ENCODE results near the gene PTGES.
A peak's percentile ranks its signal among the peaks of the same experiment; 100 is the strongest.

PTGES gene

GRCh38 chr9:129701549-129701948, 51.3 kb downstream of the PTGES start:
- ChIA-PET POLR2A (ENCODE audit: low non-redundant PET) (interaction anchor here (0.7 to 1.5 kb wide), 2 partner anchors 59 to 100 kb away, joined by 3 to 5 read pairs; no protein-coding TSS in a partner anchor), CTCF (interaction anchor here (0.5 kb wide), 1 partner anchor 101 kb away, joined by 6 read pairs; no protein-coding TSS in a partner anchor)
- no peak overlapping the region for H3K27ac ChIP-seq
- TF ChIP-seq, protein P1, sequence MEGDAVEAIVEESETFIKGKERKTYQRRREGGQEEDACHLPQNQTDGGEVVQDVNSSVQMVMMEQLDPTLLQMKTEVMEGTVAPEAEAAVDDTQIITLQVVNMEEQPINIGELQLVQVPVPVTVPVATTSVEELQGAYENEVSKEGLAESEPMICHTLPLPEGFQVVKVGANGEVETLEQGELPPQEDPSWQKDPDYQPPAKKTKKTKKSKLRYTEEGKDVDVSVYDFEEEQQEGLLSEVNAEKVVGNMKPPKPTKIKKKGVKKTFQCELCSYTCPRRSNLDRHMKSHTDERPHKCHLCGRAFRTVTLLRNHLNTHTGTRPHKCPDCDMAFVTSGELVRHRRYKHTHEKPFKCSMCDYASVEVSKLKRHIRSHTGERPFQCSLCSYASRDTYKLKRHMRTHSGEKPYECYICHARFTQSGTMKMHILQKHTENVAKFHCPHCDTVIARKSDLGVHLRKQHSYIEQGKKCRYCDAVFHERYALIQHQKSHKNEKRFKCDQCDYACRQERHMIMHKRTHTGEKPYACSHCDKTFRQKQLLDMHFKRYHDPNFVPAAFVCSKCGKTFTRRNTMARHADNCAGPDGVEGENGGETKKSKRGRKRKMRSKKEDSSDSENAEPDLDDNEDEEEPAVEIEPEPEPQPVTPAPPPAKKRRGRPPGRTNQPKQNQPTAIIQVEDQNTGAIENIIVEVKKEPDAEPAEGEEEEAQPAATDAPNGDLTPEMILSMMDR (conservative IDR thresholded peaks at IDR 0.05; ENCODE audit: low read depth): no peak
- no peak for DNase-seq (ENCODE audit: low spot score)

- ChIA-PET POLR2A (ENCODE audit: low non-redundant PET) (no interaction called here), CTCF (interaction anchor here (0.5 kb wide), 1 partner anchor 101 kb away, joined by 6 read pairs; no protein-coding TSS in a partner anchor)
- no peak for DNase-seq (ENCODE audit: low spot score)
- TF ChIP-seq, protein P1 (conservative IDR thresholded peaks at IDR 0.05; ENCODE audit: low read depth): no peak
- H3K27ac ChIP-seq: no peak overlapping the region
These were observed 51.8 kb downstream of the PTGES start for GRCh38 chr9:129701054-129701453.

DNA sequence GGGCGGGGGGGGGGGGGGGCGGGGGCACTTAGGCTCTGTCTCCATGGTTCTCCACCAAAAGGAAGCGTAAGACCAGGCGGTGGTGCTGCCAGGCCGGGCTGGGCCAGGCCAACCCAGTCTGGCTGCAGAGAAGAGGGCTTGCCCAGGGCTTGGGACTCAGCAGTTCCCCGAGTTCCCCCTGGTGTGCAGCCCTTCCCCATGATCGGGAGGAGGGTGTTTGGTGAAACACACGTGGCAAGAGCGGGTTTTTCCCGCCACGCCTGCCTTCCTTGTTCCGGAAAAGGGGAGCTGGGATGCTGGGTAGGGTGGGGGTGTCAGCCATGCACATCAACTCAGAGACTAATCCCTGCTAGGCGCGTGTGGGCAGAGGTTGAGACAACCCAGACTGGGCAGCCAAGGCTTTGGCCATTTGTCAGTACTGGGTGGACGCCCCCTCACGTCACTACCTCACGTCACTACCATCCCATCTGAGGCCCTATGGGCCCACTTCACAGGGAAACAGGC, 54.5 kb downstream of the PTGES start:
- CTCF ChIA-PET: interaction anchor here (1.7 kb wide), 1 partner anchor 40 kb away, joined by 10 read pairs; no protein-coding TSS in a partner anchor
- DNase-seq (ENCODE audit: low spot score): no peak
- TF ChIP-seq, protein P1 (conservative IDR thresholded peaks at IDR 0.05; ENCODE audit: low read depth): no peak
- no peak overlapping the region for H3K27ac ChIP-seq
- POLR2A ChIA-PET (ENCODE audit: low non-redundant PET): no interaction called here

DNA sequence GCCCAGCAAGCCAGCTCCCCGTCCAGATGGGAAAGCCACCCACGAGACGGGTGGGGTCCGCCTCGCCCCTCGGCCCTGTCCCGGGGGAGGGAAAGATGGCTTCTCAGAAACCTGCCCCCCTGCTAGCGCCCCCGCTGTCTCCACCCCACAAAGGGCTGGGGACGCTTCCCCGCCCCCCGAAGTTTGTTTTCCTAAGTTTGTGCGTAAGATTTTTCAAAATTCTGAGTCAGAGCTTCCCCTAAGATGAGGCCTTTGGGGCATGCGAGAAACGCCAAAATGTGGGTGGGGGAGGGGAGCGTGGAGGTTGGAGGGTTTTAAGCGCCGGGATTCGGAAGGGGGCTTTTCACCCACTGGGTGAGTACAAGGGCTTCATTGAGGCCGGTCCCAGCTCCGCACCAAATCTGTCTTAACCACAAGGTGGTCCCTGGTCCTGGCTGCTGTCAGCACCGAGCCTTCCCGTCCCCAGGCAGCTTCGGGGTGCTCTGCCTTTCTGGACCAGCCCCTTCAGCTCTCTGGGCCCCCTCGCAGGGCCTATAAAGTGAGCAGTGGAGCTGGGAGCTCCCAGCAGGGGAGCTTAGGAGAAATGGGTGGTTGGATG, 55.1 kb downstream of the PTGES start:
- POLR2A ChIA-PET (ENCODE audit: low non-redundant PET): no interaction called here

DNA sequence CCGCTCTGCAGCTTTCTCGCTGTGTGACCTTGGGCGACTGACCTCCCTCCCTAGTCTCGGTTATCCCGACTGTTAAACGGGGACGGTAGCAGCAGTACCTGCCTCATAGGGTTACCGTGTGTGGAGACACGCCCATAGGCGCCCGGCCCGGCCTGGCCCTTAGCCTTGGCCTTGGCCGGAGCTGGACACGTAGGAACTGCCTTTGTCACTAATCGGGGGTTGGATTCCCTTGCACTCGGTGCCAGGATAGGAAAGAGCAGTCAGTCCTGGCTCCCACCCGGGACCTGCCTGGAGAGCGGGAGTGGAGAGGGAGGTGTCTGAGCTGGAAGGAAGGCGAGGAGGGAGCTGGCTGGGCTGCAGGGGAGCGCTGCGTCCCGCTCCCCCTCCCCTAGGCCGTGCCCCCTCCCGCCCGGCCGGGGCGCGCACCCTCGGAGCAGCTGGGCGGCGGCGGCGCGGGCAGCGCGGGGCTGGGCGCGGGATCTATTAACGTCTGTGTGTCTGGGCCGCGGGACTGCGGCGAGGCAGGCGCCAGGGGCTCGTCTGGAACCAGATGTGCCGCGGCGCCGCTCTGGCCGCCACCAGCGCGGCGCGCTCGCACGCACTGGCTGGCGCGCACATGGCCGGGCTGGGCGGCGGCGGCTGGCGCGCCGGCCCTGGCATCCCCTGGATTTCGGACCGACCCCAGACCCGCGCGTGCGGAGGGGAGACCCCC, 55.7 kb downstream of the PTGES start:
- peak overlapping the region; percentile 21 for H3K27ac ChIP-seq
- TF ChIP-seq, protein P1 (conservative IDR thresholded peaks at IDR 0.05; ENCODE audit: low read depth): no peak

More for the DNA sequence above, 55.1 kb downstream of the PTGES start:
- CTCF ChIA-PET: interaction anchor here (0.6 to 1.7 kb wide), 3 partner anchors 40 to 106 kb away, joined by 4 to 10 read pairs (median 6); no protein-coding TSS in a partner anchor
- TF ChIP-seq, protein P1 (conservative IDR thresholded peaks at IDR 0.05; ENCODE audit: low read depth): no peak
- H3K27ac ChIP-seq: peak overlapping the region; percentile 21
- DNase-seq (ENCODE audit: low spot score): peak; percentile 51

GRCh38 chr9:129695870-129696269, 57.0 kb downstream of the PTGES start:
- POLR2A ChIA-PET (ENCODE audit: low non-redundant PET): interaction anchor here (0.7 kb wide), 1 partner anchor 346 kb away, joined by 3 read pairs; no protein-coding TSS in a partner anchor
- no peak for DNase-seq (ENCODE audit: low spot score)
- TF ChIP-seq, protein P1 (conservative IDR thresholded peaks at IDR 0.05; ENCODE audit: low read depth): no peak
- CTCF ChIA-PET: interaction anchor here (0.6 to 1.6 kb wide), 5 partner anchors 22 to 1771 kb away, joined by 3 to 10 read pairs (median 3); no protein-coding TSS in a partner anchor
- H3K27ac ChIP-seq: no peak overlapping the region

More for the DNA sequence above, 55.7 kb downstream of the PTGES start:
- ChIA-PET POLR2A (ENCODE audit: low non-redundant PET) (no interaction called here), CTCF (interaction anchor here (0.6 to 1.7 kb wide), 6 partner anchors 30 to 1772 kb away, joined by 3 to 10 read pairs (median 6); no protein-coding TSS in a partner anchor)
- peak; percentile 70 for DNase-seq (ENCODE audit: low spot score)
